Stimulated activated CD8-positive, alpha-beta memory T cell treated with anti-CD3 and anti-CD28 coated beads, Interleukin-4, amount 100 ng/mL, for 4 hours (primary cell): ENCODE measurements around the gene SH3PXD2A.

Experiments
- DNase-seq, 2 donors: peaks; one replicate each; pipeline ENCODE4 v3.0.0-alpha.2; 2020; ENCODE audit warnings: low read depth in 2 of 2, low spot score in 1 of 2

Gene SH3PXD2A

GRCh38 chr10:103592186-103593021 is 263.0 kb downstream of the SH3PXD2A start:
- peak in 1 of 2 donors; percentile 13 for DNase-seq

- no peak for DNase-seq
Observed at GRCh38 chr10:103590744-103591291, 264.6 kb downstream of the SH3PXD2A start.

- DNase-seq, result no peak
Observed at GRCh38 chr10:103590060-103590459, 265.3 kb downstream of the SH3PXD2A start.

- DNase-seq, result no peak
Observed at GRCh38 chr10:103589074-103589630, 266.2 kb downstream of the SH3PXD2A start.

GRCh38 chr10:103587073-103587472 is 268.3 kb downstream of the SH3PXD2A start:
- no peak for DNase-seq

GRCh38 chr10:103585011-103585405 is 270.4 kb downstream of the SH3PXD2A start:
- DNase-seq, result no peak

- DNase-seq, result peak; percentile 13 to 53
Observed at GRCh38 chr10:103584216-103585010, 271.0 kb downstream of the SH3PXD2A start.

GRCh38 chr10:103583871-103584215 is 271.5 kb downstream of the SH3PXD2A start:
- no peak for DNase-seq

- no peak for DNase-seq
Observed at GRCh38 chr10:103582331-103583123, 272.8 kb downstream of the SH3PXD2A start.

- DNase-seq, result no peak
Observed at GRCh38 chr10:103581499-103581898, 273.9 kb downstream of the SH3PXD2A start.

- no peak for DNase-seq
Observed at GRCh38 chr10:103580430-103580829, 274.9 kb downstream of the SH3PXD2A start.

- DNase-seq, result no peak
Observed at GRCh38 chr10:103580011-103580410, 275.4 kb downstream of the SH3PXD2A start.

GRCh38 chr10:103578782-103579382 is 276.5 kb downstream of the SH3PXD2A start:
- no peak for DNase-seq

- DNase-seq, result no peak
Observed at GRCh38 chr10:103576862-103577261, 278.5 kb downstream of the SH3PXD2A start.

GRCh38 chr10:103576076-103576471 is 279.3 kb downstream of the SH3PXD2A start:
- no peak for DNase-seq

GRCh38 chr10:103575416-103576075 is 279.8 kb downstream of the SH3PXD2A start:
- no peak for DNase-seq

- no peak for DNase-seq
Observed at GRCh38 chr10:103574097-103575061, 281.0 kb downstream of the SH3PXD2A start.

GRCh38 chr10:103573205-103573487 is 282.2 kb downstream of the SH3PXD2A start:
- no peak for DNase-seq
